HG02623 (cell line): ENCODE measurements around the gene ATR.
"Not testable (repeated sequence)": the region's sequence is repeated elsewhere in the genome, so short reads cannot be mapped to it uniquely, and the experiment has no call there.

Experiments
- ATAC-seq: cut with Tn5 transposase; IDR thresholded peaks from one replicate; pipeline ENCODE4 v1.9.1; 2021; ENCODE audit warnings: moderate library complexity; ENCODE audit not compliant: unreplicated experiment

The ATR gene

GRCh38 chr3:142578329-142579223, at the start of gene ATR:
ATR (minus strand) TSS chr3:142578733; CDS start chr3:142578704, 29 bp downstream.
- peak; percentile 96 for ATAC-seq

GRCh38 chr3:142626971-142627370, 48.4 kb upstream of the ATR start:
- ATAC-seq, result no peak

- ATAC-seq, result no peak
These were observed 46.6 kb upstream of the ATR start for GRCh38 chr3:142625153-142625440.

- no peak for ATAC-seq
These were observed 46.0 kb upstream of the ATR start for GRCh38 chr3:142624341-142625152.

GRCh38 chr3:142623194-142623593, 44.7 kb upstream of the ATR start:
- no peak for ATAC-seq

GRCh38 chr3:142622405-142622804, 43.9 kb upstream of the ATR start:
- ATAC-seq, result no peak

- no peak for ATAC-seq
These were observed 40.5 kb upstream of the ATR start for GRCh38 chr3:142618917-142619461.

GRCh38 chr3:142615171-142615570, 36.6 kb upstream of the ATR start:
- ATAC-seq, result no peak

- no peak for ATAC-seq
These were observed 35.6 kb upstream of the ATR start for GRCh38 chr3:142614059-142614626.

GRCh38 chr3:142613491-142613890, 35.0 kb upstream of the ATR start:
- no peak for ATAC-seq

- no peak for ATAC-seq
These were observed 32.7 kb upstream of the ATR start for GRCh38 chr3:142611206-142611605.

GRCh38 chr3:142609136-142609535, 30.6 kb upstream of the ATR start:
- no peak for ATAC-seq

- no peak for ATAC-seq
These were observed 30.1 kb upstream of the ATR start for GRCh38 chr3:142608631-142609030.

- ATAC-seq, result no peak
These were observed 26.4 kb upstream of the ATR start for GRCh38 chr3:142604940-142605339.

GRCh38 chr3:142603386-142603705, 24.8 kb upstream of the ATR start:
- not testable (repeated sequence) for ATAC-seq

- ATAC-seq, result no peak
These were observed 24.3 kb upstream of the ATR start for GRCh38 chr3:142602619-142603385.

GRCh38 chr3:142601713-142602112, 23.2 kb upstream of the ATR start:
- no peak for ATAC-seq

GRCh38 chr3:142597906-142598305, 19.4 kb upstream of the ATR start:
- no peak for ATAC-seq

GRCh38 chr3:142596726-142597088, 18.2 kb upstream of the ATR start:
- ATAC-seq, result no peak

GRCh38 chr3:142595951-142596725, 17.6 kb upstream of the ATR start, which contains the start of gene PLS1:
PLS1 (plus strand) TSS chr3:142596393; CDS start chr3:142664238, 67,845 bp downstream.
- ATAC-seq, result peak; percentile 79
